GM18951 (cell line): ENCODE results near the gene PPP2R5C.
"Not testable (repeated sequence)": the region's sequence is repeated elsewhere in the genome, so short reads cannot be mapped to it uniquely, and the experiment has no call there.

Experiments used
- POLR2A ChIP-seq: IDR thresholded peaks from 4 replicates; pipeline ENCODE4 v1.6.1; 2011; ENCODE audit warnings: mild to moderate bottlenecking; ENCODE audit not compliant: insufficient read length, insufficient read depth; ENCODE audit errors: extremely low read depth
- in situ Hi-C: fragments of 300-500 bp; cut with MboI; formaldehyde crosslinking; loops from one replicate; pipeline ENCODE4 v1.12.0; 2022; ENCODE audit warnings: low sequenced_read_pairs, mixed read lengths, inconsistent platforms; ENCODE audit not compliant: unreplicated experiment

Gene PPP2R5C

DNA sequence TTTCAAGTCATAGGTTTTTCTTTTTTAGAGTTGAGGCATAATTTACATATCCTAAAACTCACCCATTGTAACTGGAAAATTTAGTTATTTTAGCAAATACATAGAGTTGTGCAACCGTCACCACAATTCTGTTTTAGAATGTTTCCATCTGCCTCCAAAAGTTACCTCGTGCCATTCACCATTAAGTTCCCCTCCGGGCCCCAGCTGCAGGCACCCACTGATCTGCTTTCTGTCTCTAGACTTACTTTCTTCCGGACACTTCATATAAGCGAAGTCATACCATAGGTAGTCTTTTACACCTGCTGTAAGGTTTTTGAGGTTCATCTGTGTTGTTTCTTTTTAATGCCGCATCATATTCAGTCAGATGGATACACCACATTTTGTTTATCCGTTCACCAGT, 28.7 kb downstream of the PPP2R5C start:
- in situ Hi-C loops: no loop called here
- TF ChIP-seq POLR2A: no peak

DNA sequence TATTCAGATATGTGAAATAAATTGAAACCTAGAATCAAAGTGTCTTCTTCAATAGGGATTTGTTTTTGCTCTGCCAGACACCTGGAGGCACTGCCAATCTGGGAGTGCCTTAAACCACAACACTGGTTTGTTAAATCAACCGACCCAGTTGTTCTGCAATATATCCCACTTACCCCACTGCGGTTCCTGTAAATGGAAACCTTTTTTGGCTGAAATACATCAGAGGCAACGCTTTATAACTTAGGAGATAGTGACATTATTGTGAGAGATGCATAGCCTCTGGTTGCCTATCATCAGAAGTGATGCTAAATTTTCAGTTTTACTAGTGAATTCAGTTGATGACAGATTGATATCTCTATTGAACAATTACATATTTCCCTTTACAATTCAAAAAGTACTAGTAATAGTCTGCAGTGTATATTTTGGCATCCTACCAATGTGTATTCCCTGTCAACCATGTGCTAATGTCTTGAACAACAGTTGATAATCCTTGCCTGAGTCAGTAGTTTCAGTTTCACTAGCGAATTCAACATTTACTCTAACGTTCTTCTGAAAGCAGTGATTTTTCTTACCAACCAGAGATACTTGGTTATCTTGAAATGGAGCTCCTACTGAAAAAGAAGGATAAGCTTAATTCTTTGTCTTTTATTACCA, 30.5 kb downstream of the PPP2R5C start:
- in situ Hi-C loops: no loop called here
- no peak for TF ChIP-seq POLR2A

DNA sequence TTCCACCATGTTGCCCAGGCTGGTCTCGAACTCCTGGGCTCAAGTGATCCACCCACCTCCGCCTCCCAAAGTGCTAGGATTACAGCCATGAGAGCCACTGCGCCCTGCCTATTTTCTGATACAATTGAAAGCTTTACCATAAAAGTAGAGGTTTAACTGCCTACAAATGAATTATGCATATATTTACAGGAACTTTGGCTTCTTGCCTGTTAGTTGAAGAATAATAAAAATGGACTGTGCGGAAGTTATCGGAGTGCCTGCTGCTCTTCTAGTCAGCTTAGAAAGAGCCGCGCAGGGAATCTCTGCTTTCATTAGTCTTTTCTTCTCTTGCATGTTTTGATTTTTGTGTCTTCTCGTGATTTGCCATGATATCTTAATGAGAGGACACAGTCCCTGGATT, 34.5 kb downstream of the PPP2R5C start:
- no peak for TF ChIP-seq POLR2A
- in situ Hi-C loops: no loop called here

DNA sequence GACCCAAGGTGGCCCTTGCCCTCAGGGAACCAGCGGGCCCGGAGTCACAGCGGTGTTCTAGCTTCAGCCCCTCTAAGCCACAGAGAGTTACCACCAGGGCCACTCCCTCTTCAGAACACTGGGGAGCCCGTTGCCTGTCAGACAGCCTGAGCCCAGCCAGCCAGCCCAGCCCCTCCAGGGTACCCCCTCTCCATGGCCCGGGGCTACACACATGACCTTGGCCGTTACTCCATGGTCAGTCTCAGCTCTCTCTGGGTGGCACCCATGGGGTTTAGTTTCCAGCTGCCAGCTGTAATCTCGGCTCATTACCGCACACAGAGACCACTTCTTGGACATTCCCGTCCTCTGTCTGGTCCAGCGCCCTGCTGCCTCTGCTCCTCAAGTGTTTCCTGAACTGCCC, 35.0 kb downstream of the PPP2R5C start:
- in situ Hi-C loops: no loop called here
- no peak for TF ChIP-seq POLR2A

DNA sequence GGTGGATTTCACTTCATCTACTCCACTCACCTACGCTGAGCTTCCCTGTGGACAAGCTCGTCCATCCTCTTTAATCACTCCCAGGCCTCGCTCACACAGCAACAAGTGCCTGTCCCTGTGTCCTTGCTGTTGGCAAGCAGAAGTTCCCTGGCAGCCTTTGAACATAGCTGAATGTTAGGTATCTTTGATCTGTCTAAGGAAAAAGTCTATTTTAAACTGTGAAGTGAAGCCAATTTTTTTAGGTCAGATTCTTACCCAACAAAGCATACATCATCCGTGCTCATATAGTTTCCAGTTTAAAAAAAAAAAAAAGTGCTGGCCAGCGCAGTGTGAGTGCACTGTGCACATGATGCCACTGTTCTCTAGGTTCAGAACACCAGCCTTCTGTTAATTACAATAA, 36.3 kb downstream of the PPP2R5C start:
- in situ Hi-C loops: no loop called here
- no peak for TF ChIP-seq POLR2A

DNA sequence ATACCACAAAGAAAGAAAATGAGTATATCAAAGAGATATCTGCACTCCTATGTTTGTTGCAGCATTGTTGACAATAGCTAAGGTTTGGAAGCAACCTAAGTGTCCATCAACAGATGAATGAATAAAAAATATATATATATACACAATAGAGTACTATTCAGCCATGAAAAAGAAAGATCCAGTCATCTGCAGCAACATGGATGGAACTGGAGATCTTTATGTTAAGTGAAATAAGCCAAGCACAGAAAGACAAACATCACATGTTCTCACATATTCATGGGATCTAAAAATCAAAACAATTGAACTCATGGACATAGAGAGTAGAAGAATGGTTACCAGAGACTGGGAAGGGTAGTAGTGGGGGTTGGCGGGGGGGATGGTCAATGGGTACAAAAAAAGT, 42.9 kb downstream of the PPP2R5C start:
- in situ Hi-C loops: not testable (repeated sequence)

DNA sequence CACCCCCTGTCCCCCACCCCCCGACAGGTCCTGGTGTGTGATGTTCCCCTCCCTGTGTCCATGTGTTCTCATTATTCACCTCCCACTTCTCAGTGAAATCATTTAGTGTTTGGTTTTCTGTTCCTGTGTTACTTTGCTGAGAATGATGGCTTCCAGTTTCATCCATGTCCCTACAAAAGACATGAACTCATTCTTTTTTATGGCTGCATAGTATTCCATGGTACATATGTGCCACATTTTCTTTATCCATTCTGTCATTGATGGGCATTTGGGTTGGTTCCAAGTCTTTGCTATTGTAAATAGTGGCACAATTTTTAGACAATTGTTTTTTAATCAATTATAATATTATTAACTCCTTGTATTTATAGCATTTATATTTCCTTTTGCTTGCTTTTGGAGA, 44.7 kb downstream of the PPP2R5C start:
- in situ Hi-C loops: not testable (repeated sequence)

DNA sequence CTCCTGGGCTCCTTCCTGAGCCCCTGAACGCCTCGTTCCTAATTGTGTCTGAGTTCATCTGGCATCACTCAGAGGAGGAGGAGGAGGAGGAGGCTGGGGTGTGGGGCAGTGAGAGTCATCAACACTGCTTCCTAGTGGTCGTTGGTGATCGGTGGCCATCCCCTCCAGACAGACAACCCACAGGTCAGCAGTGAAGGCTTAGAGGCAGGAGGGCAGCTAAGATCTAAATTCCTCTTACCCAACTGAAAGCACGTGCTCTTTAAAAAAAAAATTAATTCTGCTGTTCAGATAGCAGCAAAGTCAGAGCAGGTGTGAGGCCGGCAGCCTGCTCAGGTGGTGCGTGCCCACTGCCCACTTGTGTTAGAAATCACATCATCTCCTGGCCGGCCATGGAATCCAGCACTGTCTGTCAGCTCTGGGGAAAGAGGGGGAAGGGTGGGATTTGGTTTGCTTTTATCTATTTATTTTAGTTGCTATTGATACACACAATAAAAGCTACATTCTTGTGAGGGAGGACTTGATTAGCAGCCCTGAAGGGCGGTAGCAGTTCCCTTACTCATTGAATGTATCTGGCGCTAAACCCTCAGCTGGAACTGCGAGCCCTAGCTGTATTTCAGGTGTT, 46.6 kb downstream of the PPP2R5C start:
- in situ Hi-C loops: no loop called here

DNA sequence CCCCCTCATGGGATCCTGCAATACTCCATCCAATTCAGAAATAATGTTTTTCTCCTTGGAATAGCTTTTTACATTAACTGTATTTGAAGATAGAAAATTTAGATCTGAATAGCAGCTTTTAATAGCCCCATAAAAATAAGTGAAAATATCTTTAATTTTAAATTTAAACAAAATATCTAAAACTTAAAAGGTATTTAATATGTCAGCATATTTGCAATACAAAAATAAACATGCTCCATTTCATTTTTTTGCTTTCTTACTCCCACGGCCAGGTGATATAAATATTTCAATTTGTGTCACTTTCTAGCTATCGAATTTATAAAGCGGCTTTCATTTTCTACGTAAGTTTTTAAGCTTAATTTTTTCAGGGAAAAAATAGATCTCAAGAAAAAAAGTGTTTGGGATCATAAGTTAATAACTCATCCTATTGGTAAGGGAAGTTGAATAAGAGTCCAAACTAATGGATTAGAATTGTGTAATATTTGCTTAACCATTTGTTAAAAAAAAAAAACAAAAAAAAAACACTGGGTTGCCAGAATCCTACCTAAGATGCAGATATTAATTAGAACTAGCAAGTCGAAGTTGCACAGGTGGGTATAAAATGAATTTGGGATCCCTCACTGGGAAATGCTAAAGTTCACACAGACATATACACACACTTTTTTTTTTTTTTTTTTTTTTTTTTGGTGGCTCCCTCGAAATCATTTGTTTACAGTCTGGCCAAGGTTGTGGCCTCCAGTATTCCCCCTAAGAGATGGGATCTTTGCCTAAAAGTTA, 47.6 kb downstream of the PPP2R5C start:
- in situ Hi-C loops: no loop called here
- no peak for TF ChIP-seq POLR2A

More for the DNA sequence above, 46.6 kb downstream of the PPP2R5C start:
- no peak for TF ChIP-seq POLR2A

DNA sequence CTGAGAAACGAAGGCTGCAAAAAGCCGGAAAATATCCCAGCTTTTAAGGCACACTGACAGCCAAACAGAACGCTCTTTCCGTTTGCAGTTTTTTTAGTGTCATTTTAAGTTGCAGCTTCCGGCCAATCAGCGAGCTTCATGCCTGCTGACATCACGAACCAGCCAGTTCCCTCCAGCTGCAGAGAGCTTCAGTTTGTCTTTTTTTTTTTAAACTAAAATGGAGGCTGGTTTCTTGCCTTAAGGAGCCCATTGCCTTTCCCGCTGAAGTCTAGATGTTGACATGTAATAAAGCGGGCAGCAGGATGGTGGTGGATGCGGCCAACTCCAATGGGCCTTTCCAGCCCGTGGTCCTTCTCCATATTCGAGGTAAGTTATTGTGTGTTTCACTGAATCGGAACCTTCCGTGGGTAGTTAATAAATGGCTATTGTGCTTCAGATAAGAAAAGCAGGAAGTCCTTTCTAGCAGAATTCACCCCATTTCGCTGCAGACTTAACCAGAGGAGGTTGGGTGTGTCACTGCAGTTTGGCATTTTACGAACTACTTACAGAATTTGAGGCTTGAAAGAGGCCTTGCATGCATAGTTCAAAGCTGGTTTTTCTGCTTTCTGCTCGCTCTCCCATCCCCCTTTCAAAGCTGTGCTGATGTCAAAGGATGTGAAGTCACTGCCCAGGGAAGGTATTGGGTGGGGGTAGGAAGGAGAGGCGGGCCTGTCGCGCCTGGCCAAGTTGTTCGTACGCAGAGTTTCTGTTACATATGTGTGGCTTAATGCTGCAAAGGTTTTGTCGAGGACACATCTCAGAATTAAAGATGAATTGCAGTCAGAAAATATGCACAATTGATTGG, 48.4 kb downstream of the PPP2R5C start:
- peak; percentile 61 for TF ChIP-seq POLR2A
- in situ Hi-C loops: no loop called here

DNA sequence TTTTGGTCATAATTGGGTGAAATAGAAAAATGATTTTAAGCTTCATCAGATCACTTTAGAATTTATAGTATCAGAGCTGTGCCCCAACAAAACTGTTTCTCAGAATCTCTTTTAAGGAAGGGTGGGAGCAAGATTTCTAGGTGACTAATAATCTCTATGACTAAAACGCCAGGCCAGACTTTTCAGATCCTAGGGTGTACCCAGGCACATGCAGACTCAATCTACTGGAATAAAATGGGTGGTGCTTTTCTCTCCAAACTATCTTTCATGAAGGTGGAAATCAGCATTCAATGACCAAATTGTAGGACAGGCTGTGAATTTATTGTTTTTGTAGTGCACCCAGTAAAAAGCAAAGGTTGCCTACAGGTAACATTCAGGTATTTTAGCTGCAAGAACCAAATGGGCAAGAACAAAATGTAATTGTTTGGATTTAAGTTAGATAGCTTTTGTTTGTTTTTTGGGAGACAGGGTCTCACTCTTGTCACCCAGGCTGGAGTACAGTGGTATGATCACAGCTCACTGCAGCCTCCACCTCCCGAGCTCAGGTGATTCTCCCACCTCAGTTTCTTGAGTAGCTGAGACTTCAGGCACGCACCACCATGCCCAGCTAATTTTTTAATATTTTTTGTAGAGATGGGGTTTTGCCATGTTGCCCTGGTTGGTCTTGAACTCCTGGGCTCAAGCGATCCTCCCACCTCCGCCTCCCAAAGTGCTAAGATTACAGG, 49.5 kb downstream of the PPP2R5C start:
- in situ Hi-C loops: no loop called here
- no peak for TF ChIP-seq POLR2A

DNA sequence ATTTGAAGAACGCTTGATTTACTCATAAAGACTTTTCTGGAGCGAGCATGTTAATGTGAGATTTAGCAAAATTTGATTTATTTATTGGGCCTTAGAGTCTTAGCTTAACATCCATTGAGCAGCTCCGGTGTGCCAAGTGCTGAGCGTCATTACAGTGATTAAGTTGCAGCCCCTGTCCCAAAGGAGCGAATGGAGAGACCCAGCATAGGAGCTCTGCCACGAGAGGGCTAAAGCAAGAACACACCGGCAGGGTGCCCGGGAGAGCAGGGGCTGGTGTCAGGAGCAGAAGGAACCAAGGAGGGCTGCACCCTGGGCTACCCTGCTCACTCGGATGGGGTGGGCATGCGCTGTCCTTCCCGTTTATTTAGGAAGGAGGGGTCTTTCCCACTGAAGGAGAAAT, 50.6 kb downstream of the PPP2R5C start:
- in situ Hi-C loops: no loop called here
- no peak for TF ChIP-seq POLR2A
